ENCODE results near the gene APLN.

The APLN gene
- total RNA-seq, result 0.05 to 2.1 (median 0.78) reads per million in 17 experiments

- peak in 3 of 4 experiments; percentile 25 to 67 (median 47) for DNase-seq
Observed at GRCh38 chrX:129654652-129655546, at the start of gene APLN. Gene APLN (minus strand): TSS chrX:129654956. CDS start chrX:129654630, 326 bp downstream.

GRCh38 chrX:129704491-129704890 is 49.7 kb upstream of the APLN start:
- no peak for DNase-seq

- no peak for DNase-seq
Observed at GRCh38 chrX:129701624-129702069, 46.9 kb upstream of the APLN start.

GRCh38 chrX:129700536-129700935 is 45.8 kb upstream of the APLN start:
- DNase-seq, result no peak

- DNase-seq, result no peak
Observed at GRCh38 chrX:129698150-129698549, 43.4 kb upstream of the APLN start.

GRCh38 chrX:129697204-129697829 is 42.6 kb upstream of the APLN start:
- no peak for DNase-seq

GRCh38 chrX:129696463-129697155 is 41.9 kb upstream of the APLN start:
- no peak for DNase-seq

- no peak for DNase-seq
Observed at GRCh38 chrX:129695937-129696336, 41.2 kb upstream of the APLN start.

GRCh38 chrX:129695535-129695934 is 40.8 kb upstream of the APLN start:
- no peak for DNase-seq

- no peak for DNase-seq
Observed at GRCh38 chrX:129694805-129695204, 40.0 kb upstream of the APLN start.

GRCh38 chrX:129693354-129693753 is 38.6 kb upstream of the APLN start:
- DNase-seq, result peak; percentile 15 to 56 (median 50)

- DNase-seq, result no peak
Observed at GRCh38 chrX:129690435-129690834, 35.7 kb upstream of the APLN start.

- DNase-seq, result peak; percentile 6 to 64 (median 54)
Observed at GRCh38 chrX:129689796-129690195, 35.0 kb upstream of the APLN start.

- DNase-seq, result no peak
Observed at GRCh38 chrX:129688097-129688496, 33.3 kb upstream of the APLN start.

GRCh38 chrX:129686422-129686948 is 31.7 kb upstream of the APLN start:
- DNase-seq, result no peak

- no peak for DNase-seq
Observed at GRCh38 chrX:129682979-129683378, 28.2 kb upstream of the APLN start.

- no peak for DNase-seq
Observed at GRCh38 chrX:129679901-129680300, 25.1 kb upstream of the APLN start.

- DNase-seq, result peak in 3 of 4 experiments; percentile 24 to 51 (median 30)
Observed at GRCh38 chrX:129678614-129679195, 23.9 kb upstream of the APLN start.

GRCh38 chrX:129667412-129667811 is 12.7 kb upstream of the APLN start:
- DNase-seq, result no peak

- DNase-seq, result no peak
Observed at GRCh38 chrX:129665916-129666644, 11.3 kb upstream of the APLN start.

GRCh38 chrX:129663171-129663570 is 8.4 kb upstream of the APLN start:
- DNase-seq, result no peak

- no peak for DNase-seq
Observed at GRCh38 chrX:129661369-129661768, 6.6 kb upstream of the APLN start.
